Posterior cingulate gyrus (tissue), 11 donors: ENCODE data around the gene TRIM54.

Experiments
- DNase-seq, 10 donors: peaks; one replicate each; pipeline versions ENCODE4 v3.0.0 to v3.0.0-alpha.2; 2020 to 2021; ENCODE audit warnings: mixed read lengths in 3 of 10
- intact Hi-C: fragments of 100-400 bp; cut with DNase I; formaldehyde crosslinking; loops from one replicate; pipeline ENCODE4 v1.15.1; 2023

TRIM54 gene

DNA sequence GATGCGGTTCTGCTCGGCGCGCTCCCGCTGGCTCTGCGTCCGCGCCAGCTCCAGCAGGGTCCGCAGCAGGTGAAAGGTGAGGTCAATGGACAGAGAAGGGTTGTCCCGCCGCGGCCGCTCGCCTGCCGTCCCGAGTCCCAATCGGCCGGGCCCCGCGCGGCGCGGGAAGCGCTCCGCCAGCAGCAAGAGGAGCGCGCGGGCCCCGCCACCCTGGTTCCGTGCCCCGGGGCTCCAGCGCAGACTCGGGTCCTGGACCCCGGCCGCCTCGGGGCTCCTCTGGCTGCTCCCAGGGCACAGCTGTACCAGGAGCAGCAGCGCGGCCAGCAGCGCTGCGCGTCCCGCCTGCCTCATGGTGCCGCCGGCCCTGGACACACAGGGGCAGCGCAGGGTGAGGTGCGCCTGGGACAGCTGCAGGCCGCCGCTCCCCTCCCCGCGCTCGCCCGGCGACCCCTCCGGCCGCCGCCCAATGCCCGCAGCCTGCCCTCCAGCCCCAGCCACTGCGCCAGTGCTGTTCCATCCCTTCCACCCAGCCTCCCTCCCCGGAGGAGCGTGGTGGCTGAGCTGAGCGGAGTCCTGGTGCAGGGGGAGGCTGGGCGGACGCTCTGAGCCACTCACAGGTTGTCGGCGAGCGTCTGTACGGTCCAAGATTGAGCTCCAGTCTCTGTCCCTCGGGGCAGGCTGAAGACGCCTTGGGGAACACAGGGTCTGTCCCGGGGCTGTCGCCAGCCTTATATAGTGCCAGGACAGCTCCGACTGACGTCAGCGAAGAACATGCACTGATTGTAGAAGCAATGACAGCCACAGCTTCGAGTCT lies 25.5 kb downstream of the TRIM54 start:
- DNase-seq = peak in 1 of 10 donors; percentile 82

GRCh38 chr2:27308359-27308881 lies 26.2 kb downstream of the TRIM54 start, which contains the start of gene UCN:
UCN (minus strand) TSS chr2:27308445; CDS start chr2:27307895, 550 bp downstream.
- peak in 1 of 10 donors; percentile 82 for DNase-seq
- intact Hi-C loops = loop anchor here (10.0 kb wide), 1 partner anchor 54 kb away; no protein-coding TSS in a partner anchor

More for the DNA sequence above, 25.5 kb downstream of the TRIM54 start:
- intact Hi-C loops = loop anchor here (10.0 kb wide), 1 partner anchor 53 kb away; no protein-coding TSS in a partner anchor

DNA sequence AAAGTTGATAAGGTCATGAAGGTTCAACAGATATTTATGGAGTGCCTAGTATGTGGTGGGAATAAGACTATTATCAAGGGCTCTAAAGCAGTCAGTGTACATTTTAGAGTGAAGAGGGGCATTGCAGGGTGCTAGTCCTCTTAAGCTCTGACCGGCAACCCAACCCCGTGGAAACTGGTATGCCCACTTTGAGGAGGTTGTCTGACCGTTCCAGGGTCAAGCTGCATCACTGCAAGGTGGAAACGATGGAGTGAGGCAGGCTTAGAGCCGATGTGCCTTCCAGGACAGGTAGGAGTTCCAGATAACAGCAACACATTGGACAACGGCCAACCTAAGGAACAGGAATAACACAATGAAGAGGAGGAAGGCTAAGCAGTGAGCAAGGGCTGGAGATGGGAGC lies 27.4 kb downstream of the TRIM54 start:
- DNase-seq = peak in 1 of 10 donors; percentile 55
- intact Hi-C loops = loop anchor here (10.0 kb wide), 1 partner anchor 55 kb away; no protein-coding TSS in a partner anchor

DNA sequence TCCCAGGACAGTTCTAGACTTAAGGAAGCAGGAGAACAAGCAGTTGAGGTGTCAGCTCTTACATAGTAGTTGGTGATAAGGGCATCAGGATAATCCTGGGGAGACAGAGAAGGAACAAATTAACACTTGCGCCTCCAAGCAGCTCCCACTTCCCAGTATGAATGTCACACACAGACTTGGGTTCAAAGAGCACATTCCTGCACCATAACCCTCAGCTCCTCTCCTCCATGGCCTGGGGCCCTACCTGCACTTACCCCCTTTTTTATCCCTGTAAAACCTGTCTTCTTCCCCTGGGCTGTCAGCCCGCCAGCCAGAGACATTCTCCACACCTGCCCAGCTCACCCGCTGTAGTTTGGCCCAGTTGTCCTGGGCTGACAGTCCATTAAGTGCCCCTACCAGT lies 29.9 kb downstream of the TRIM54 start:
- intact Hi-C loops = no loop called here
- DNase-seq = peak in 2 of 10 donors; percentile 18 to 48

DNA sequence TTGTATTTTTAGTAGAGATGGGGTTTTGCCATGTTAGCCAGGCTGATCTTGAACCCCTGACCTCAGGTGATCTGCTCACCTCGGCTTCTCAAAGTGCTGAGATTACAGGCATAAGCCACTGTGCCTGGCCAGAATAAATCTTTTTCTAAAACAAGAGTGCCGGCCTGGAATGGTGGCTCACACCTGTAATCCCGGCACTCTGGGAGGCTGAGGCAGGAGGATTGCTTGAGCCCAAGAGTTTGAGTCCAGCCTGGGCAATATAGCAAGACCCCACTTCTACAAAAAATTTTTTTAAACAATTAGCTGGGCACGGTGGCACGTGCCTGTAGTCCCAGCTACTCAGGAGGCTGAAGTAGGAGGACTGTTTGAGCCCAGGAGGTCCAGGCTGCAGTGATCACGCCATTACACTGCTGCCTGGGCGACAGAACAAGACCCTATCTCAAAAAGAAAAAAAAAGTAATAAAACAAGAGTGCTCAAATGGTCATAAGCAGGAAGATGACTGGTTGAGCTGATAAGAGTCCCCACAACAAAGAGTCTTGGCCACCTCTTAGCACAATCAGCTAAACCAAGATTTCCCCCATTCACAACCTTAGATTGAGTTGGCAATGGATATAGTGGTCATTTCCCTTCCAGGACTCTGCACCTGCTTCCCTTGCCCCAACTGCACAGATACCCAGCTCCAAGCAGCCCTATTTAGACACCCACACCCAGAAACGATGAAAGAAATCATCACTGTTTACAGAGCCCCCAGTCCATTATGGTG lies 31.8 kb downstream of the TRIM54 start:
- intact Hi-C loops = no loop called here
- peak in 1 of 10 donors; percentile 31 for DNase-seq

DNA sequence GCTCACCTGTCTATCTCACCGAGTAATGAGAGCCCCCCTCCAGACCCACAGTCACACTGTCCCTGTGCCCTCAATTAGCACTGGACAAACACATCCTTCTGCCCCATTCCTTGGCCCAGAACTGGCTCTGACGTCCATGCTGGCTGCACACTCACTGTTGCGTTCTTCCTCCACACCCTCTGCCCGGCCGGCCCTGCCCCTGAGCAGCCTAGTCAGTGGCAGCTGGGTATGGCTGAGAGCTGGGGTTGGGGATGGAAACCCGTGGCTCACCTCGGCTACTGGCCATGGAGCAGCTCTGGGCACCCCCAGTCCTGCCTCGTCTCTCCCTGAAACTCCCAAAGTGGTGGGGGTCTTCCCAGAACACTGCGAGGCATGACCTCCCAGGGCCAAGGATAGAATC lies 32.5 kb downstream of the TRIM54 start:
- peak in 2 of 10 donors; percentile 56 to 76 for DNase-seq
- intact Hi-C loops = no loop called here

DNA sequence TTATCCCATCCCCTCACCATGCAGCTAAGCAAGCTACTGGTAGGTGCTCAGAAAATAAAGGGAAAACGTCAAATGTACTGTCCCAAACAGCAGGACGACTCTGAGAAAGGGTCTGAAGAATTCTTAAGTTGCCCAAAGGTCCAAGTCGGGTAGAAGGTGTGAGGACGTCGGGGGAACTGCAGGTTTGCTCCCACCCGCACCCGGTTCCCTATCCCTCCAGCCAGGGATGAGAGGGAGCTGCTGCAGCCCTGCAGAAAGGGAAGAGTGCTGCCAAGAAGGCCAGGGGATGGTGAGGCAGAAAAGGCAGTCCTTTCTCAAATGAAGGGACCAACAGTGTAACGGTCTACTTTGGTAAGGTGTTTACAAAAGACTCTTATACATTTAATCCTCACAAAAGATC lies 32.9 kb downstream of the TRIM54 start:
- DNase-seq = peak in 1 of 10 donors; percentile 30
- intact Hi-C loops = no loop called here

DNA sequence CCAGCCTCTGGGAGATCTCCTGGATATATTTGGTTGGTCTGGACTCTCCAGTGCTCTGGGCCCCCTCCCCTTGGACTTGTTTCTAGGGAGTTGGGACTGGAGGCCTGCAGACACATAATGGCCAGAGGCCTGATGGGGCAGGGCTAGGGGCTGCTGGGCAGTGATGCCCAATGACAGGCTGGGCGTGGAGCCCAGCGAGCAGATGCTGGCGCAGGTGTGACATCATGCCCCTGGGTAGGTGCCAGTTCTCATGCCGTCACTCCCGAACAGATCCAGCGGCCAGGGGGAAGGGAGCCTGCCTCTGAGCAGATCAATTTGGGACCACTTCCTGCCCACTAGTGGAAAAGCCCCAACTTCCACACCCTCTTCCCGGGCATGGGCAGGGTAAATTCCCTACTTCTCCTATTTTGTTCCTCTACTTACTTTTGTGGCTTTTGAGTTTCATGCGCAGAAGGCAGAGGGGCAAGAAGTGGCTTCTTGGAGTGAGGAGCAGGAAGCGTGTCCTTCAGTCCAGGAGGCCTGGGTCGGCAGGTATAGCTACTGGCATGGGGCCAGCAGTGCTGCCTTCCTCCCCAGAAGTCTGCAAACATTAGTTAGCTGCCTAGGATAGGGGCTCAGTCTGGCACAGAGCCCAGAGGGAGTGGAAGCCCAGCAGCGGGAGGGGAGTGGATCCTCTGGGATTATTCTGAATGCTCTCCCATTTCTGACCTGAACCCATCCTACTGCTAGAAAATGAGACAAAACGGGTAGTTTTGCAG lies 34.6 kb downstream of the TRIM54 start:
- intact Hi-C loops = no loop called here
- peak in 7 of 10 donors; percentile 24 to 96 (median 63) for DNase-seq

DNA sequence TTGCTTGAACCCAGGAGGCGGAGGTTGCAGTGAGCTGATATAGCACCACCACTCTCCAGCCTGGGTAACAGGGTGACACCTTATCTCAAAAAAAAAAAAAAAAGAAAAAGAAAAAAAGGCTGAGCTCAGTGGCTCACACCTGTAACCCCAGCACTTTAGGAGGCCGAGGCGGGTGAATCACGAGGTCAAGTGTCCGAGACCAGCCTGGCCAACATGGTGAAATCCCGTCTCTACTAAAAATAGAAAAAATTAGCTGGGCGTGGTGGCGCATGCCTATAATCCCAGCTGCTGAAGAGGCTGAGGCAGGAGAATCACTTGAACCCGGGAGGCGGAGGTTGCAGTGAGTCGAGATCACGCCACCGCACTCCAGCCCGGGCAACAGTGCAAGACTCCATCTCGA lies 37.6 kb downstream of the TRIM54 start:
- DNase-seq = peak in 1 of 10 donors; percentile 41
- intact Hi-C loops = loop anchor here (5.0 kb wide), 2 partner anchors 37 to 52 kb away; partner anchors contain the start of genes EIF2B4, GTF3C2 and SNX17

- intact Hi-C loops = loop anchor here (5.0 kb wide), 2 partner anchors 36 to 51 kb away; partner anchors contain the start of genes EIF2B4, GTF3C2 and SNX17
- peak in 1 of 10 donors; percentile 85 for DNase-seq
Measured at GRCh38 chr2:27320958-27321543, 38.8 kb downstream of the TRIM54 start.

GRCh38 chr2:27322301-27322765 lies 40.1 kb downstream of the TRIM54 start:
- peak in 1 of 10 donors; percentile 85 for DNase-seq

DNA sequence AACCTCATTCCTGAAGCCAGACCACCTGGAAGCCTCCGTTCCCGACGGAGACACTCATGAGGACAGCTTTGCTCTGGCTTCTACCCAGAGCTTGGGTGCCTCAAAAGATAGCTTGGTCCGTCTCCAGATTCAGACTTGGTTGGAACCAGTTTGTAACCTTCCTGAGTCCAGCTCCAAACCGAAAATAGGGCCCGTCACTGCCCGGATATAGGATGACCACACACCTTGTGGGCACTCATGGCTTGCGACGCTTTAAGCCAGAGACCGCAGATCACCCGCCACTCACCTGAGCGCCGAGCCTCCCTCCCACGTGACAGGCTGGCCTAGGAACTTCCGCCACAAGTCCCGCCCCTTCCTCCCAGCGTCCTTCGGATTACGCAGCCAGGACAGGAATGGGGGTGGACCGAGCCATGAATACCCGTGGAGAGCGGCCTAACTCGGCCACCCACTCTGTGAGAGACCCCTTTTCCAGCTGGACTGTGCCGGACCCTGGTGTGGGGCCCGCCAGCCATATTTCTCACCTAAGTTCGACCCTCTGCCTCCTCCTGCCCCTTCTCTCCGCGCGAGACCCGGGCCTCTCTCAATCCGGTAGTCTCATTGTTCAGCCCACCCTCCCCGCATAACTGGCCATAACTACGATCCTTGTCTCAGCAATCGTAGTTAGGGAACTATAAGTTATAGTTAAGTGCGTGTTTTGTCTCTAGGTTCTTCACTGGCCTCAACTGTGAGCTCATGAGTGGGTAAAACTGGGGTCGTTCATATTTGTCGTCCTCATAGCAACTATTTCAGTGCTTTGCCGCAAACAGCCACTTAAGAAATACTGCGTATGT lies 40.8 kb downstream of the TRIM54 start, which contains the start of gene MPV17:
Gene MPV17, minus strand, starts transcription at position 332 of the 830 bp plus-strand sequence. CDS start 580 bp downstream, outside the sequence.
- intact Hi-C loops = loop anchor here (5.0 kb wide), 2 partner anchors 34 to 49 kb away; partner anchors contain the start of genes EIF2B4, GTF3C2 and SNX17
- peak; percentile 89 to 99 (median 94) for DNase-seq

More at GRCh38 chr2:27322301-27322765, 40.1 kb downstream of the TRIM54 start:
- intact Hi-C loops = loop anchor here (5.0 kb wide), 2 partner anchors 35 to 50 kb away; partner anchors contain the start of genes EIF2B4, GTF3C2 and SNX17

DNA sequence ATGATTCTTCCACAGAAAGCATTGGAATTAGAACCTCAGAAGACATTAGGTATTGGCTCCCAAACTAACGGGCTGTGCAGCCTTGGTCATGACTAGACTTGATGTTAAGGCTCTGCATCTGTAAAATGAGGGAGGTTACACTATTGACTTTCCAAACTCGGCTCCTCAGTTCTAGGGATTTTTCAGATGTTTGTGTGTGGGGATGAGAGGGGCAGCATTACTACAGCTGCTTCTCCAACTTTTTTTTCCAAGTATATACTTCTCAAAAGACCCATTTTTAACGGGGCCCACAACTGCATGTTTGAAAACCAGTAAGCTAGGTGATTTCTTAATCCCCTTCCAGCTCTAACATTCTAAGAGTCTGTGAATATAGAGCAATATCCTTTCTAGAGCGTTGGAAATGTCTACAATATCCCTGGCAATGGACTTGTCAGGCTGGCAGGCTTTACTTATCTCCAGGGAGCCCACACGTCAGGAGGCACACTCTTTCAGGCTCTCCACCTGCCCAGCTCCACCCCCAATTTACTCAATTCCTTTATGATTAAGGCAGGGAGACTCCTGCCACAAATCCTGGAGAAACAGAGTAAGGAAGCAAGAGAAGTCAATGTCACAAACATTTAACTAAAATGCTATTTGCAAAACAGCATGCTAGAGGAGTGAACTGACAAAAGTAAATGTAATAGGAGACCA lies 41.5 kb downstream of the TRIM54 start:
- intact Hi-C loops = loop anchor here (5.0 kb wide), 2 partner anchors 34 to 49 kb away; partner anchors contain the start of genes EIF2B4, GTF3C2 and SNX17

GRCh38 chr2:27324720-27325119 lies 42.5 kb downstream of the TRIM54 start:
- no peak for DNase-seq
- intact Hi-C loops = loop anchor here (5.0 kb wide), 2 partner anchors 33 to 48 kb away; partner anchors contain the start of genes EIF2B4, GTF3C2 and SNX17

More for the DNA sequence above, 41.5 kb downstream of the TRIM54 start:
- DNase-seq = peak in 1 of 10 donors; percentile 49

DNA sequence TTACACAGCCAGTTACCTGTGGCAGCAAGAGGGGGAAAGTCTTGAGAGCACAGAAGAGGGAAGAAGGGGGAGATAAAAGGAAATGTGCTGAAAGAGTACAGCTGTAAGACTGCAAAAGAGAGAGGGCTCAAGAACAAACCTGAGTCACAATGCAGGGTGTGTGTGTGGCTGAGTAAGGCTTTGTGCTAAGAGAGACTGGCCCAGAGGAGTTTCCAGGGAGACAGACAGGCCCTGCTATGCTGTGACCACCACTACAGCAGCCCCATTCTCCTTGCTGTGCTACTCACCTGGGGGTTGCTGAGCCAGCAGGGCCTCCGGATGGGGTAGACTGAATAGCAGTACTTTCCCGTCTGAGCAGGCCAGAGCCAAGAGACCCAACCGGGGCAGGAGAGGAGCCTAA lies 53.1 kb downstream of the TRIM54 start:
- DNase-seq = no peak
- intact Hi-C loops = no loop called here

- intact Hi-C loops = no loop called here
- DNase-seq = no peak
Measured at GRCh38 chr2:27336173-27336572, 53.9 kb downstream of the TRIM54 start.

DNA sequence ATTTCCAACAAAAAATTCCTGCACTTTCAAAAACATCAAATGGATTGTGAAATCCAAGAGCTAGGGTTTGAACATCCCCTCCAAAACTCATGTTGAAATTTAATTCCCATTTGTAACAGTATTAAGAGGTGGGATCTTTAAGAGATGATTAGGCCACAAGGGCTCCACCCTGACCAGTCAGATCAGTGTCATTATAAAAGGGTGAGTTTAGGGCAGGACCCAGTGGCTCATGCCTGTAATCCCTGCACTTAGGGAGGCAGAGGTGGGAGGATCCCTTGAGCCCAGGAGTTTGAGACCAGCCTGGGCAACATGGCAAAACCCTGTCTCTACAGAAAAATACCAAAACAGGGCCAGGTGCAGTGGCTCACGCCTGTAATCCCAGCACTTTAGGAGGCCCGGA lies 65.4 kb downstream of the TRIM54 start:
- no peak for DNase-seq
- intact Hi-C loops = no loop called here
